ENCODE data around the gene DEFB113.
"Not testable (repeated sequence)": the region's sequence is repeated elsewhere in the genome, so short reads cannot be mapped to it uniquely, and the experiment has no call there.

DEFB113 gene

DNA sequence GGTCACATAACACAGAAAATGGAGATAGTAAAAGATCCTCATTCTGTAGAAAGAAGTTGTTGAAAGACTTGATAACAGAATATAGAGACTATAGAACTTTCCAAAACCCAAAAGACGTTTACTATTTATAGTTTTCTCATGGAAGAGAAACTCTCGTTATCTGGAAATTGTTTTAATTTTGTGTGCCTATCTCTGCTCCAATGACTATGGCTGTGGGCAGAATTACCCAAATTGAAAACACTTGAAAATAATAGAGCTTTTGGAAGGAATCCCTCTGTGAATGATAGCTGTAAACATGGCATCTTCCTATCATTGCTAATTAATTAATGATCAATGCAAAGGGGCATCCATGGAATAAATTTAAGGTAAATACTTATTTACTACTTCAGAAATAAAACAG is 5.4 kb downstream of the DEFB113 start, which contains the start of gene DEFB114:
Gene DEFB114 (minus strand): TSS at position 101 of the 400 bp plus-strand sequence. CDS start 59 bp downstream, at position 42.
- no peak within 1 kb of the TSS for H3K4me3 ChIP-seq (ENCODE audit: low read depth, low read length)
- TF ChIP-seq, protein P1, sequence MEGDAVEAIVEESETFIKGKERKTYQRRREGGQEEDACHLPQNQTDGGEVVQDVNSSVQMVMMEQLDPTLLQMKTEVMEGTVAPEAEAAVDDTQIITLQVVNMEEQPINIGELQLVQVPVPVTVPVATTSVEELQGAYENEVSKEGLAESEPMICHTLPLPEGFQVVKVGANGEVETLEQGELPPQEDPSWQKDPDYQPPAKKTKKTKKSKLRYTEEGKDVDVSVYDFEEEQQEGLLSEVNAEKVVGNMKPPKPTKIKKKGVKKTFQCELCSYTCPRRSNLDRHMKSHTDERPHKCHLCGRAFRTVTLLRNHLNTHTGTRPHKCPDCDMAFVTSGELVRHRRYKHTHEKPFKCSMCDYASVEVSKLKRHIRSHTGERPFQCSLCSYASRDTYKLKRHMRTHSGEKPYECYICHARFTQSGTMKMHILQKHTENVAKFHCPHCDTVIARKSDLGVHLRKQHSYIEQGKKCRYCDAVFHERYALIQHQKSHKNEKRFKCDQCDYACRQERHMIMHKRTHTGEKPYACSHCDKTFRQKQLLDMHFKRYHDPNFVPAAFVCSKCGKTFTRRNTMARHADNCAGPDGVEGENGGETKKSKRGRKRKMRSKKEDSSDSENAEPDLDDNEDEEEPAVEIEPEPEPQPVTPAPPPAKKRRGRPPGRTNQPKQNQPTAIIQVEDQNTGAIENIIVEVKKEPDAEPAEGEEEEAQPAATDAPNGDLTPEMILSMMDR (IDR thresholded peaks at IDR 0.05; ENCODE audit: low read depth, low read length) = no peak
- in situ Hi-C loops (cut with HindIII; ENCODE audit: low sequenced_read_pairs) = no loop called here
- no peak for DNase-seq (ENCODE audit: low read depth, low spot score)

DNA sequence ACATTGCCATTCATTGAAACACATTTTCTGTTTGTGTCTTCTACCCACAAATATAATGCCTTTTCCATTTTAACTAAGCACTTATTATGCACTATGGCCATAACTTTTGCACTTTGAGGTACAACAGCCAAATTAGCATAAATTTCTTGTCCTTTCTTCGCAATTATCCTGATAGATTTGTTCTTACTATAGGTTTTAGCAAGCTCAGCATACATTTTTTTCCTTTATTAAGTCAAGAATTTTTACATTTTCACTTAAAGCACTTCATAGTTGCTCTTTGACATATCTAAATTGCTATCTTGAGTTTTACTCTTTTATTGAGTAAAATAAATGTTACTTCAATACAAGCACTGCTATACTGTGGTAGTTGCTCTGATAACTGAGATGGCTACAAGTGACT is 11.2 kb downstream of the DEFB113 start:
- in situ Hi-C loops (cut with HindIII; ENCODE audit: low sequenced_read_pairs) = no loop called here
- TF ChIP-seq, protein P1 (IDR thresholded peaks at IDR 0.05; ENCODE audit: low read depth, low read length) = no peak
- DNase-seq (ENCODE audit: low read depth, low spot score) = no peak
- H3K4me3 ChIP-seq (ENCODE audit: low read depth, low read length) = no peak overlapping the region

DNA sequence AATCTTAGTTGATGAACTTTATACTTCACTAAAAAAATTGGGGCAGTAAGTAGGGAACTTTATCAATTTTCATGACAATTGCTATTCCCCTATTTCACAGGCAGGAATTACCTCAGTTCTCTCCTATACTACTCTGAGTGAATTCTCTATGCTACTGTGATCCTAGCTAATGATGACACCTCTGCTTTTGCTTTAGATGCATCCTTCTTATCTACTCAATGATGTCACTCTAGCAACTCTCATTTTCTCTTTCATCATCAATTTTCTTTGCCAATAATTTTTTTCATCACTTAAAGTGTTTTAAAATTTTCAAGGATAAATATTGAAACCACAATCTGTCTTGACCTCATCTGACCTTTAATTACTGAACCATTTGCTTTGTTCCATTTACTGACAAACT is 13.6 kb downstream of the DEFB113 start:
- TF ChIP-seq, protein P1 (IDR thresholded peaks at IDR 0.05; ENCODE audit: low read depth, low read length) = no peak
- no peak overlapping the region for H3K4me3 ChIP-seq (ENCODE audit: low read depth, low read length)
- in situ Hi-C loops (cut with HindIII; ENCODE audit: low sequenced_read_pairs) = no loop called here
- DNase-seq (ENCODE audit: low read depth, low spot score) = no peak

DNA sequence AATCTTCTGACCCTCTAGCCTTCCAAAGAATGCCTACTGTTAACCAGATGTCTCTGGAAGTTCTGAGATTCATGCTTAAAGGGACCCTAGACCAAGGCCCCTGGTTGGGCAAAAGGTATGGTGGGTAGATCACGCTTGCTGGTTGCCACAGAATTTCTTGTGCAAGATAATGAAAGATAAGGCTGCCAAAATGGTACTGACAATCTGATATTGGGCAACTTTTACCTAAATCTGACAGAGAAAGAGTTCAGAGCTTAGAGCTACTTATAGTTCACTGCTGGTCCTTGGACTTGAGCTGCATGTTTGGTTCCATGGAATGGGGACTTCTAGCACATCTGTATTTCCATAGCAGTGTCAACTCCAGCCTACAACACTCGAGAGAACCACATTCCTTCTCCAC is 17.5 kb downstream of the DEFB113 start:
- in situ Hi-C loops (cut with HindIII; ENCODE audit: low sequenced_read_pairs) = no loop called here
- TF ChIP-seq, protein P1 (IDR thresholded peaks at IDR 0.05; ENCODE audit: low read depth, low read length) = no peak
- no peak overlapping the region for H3K4me3 ChIP-seq (ENCODE audit: low read depth, low read length)
- DNase-seq (ENCODE audit: low read depth, low spot score) = no peak

DNA sequence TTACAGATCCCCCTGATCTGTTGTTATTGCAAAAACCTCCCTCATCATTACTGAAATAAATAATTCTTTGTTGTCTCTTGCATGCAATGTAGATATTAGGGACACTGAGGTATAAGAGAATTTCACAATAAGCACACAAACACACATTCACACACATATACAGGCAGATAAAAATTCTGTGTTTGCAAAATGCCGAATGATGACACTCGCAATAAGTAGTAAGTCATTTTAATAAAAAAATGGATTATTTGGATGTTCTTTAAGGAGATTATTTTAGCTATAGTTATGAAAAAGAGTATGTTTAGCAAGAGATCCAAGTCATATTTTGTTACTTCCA is 19.0 kb downstream of the DEFB113 start:
- H3K4me3 ChIP-seq (ENCODE audit: low read depth, low read length) = no peak overlapping the region
- TF ChIP-seq, protein P1 (IDR thresholded peaks at IDR 0.05; ENCODE audit: low read depth, low read length) = no peak
- in situ Hi-C loops (cut with HindIII; ENCODE audit: low sequenced_read_pairs) = no loop called here
- DNase-seq (ENCODE audit: low read depth, low spot score) = no peak

DNA sequence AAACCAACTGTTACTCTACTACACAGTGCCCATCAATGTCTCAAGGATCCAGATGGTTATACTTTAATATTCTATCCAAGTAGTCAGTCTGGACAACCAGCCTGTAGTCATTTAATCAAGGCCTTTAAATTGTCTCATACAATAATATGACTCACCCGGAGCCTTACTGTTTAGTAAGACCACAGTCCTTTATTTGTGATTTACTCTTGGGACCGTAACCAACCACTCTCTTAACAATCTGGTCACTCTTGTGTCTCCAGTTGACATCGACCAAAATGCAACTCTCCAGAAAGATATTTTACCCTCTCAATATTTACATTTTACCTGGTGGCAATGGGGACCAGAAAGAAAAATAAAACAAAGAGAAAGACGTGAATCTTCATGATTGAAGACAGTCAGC is 20.4 kb downstream of the DEFB113 start:
- TF ChIP-seq, protein P1 (IDR thresholded peaks at IDR 0.05; ENCODE audit: low read depth, low read length) = no peak
- DNase-seq (ENCODE audit: low read depth, low spot score) = no peak
- no peak overlapping the region for H3K4me3 ChIP-seq (ENCODE audit: low read depth, low read length)
- in situ Hi-C loops (cut with HindIII; ENCODE audit: low sequenced_read_pairs) = no loop called here

DNA sequence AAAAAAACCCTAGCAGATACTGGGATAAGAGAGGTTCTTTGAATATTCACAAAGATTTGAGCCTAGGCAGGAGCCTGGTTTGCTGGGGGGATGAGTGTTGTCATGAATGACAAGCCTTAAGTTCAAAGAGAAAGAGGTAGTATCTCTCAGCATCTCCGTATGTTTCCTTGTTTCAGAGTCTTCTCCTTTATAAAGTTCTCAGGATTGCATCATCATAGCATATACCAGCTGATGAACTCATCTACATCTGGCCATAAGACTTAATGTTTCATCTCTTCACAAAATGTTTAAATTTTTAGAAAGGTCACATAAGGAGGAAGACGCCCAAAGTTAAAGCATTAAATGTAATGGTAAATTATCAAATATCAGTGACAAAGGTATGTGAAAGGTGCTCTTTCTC is 22.6 kb downstream of the DEFB113 start:
- in situ Hi-C loops (cut with HindIII; ENCODE audit: low sequenced_read_pairs) = no loop called here
- H3K4me3 ChIP-seq (ENCODE audit: low read depth, low read length) = no peak overlapping the region
- DNase-seq (ENCODE audit: low read depth, low spot score) = no peak
- TF ChIP-seq, protein P1 (IDR thresholded peaks at IDR 0.05; ENCODE audit: low read depth, low read length) = no peak

DNA sequence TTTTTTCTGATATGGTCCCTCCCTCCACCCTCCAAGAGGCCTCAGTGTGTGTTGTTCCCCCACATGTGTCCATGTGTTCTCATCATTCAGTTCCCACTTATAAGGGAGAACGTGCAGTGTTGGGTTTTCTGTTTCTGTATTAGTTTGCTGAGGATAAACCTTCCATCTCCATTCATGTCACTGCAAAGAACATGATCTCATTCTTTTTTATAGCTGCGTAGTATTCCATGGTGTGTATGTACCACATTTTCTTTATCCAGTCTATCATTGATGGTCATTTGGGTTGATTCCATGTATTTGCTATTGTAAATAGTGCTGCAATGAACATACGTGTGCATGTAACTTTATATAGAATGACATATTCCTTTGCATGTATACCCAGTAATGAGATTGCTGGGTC is 25.4 kb downstream of the DEFB113 start:
- DNase-seq (ENCODE audit: low read depth, low spot score); H3K4me3 ChIP-seq (ENCODE audit: low read depth, low read length); in situ Hi-C loops (cut with HindIII; ENCODE audit: low sequenced_read_pairs): not testable (repeated sequence)
